ENCODE data around the gene ZSCAN10.

ZSCAN10 gene

GRCh38 chr16:3101841-3102470 lies 2.9 kb upstream of the ZSCAN10 start:
- no peak for DNase-seq

GRCh38 chr16:3101018-3101840 lies 2.1 kb upstream of the ZSCAN10 start:
- DNase-seq = no peak

- DNase-seq = peak; percentile 31
Observed at GRCh38 chr16:3099732-3100499, 822 bp upstream of the ZSCAN10 start.

- DNase-seq = no peak
Observed at GRCh38 chr16:3099395-3099731, 269 bp upstream of the ZSCAN10 start.

- no peak for DNase-seq
Observed at GRCh38 chr16:3097266-3097665, 1.8 kb downstream of the ZSCAN10 start.

- DNase-seq = no peak
Observed at GRCh38 chr16:3096362-3096761, 2.7 kb downstream of the ZSCAN10 start.

GRCh38 chr16:3095869-3096268 lies 3.2 kb downstream of the ZSCAN10 start:
- no peak for DNase-seq

GRCh38 chr16:3094289-3095027 lies 4.6 kb downstream of the ZSCAN10 start:
- DNase-seq = peak; percentile 19

- no peak for DNase-seq
Observed at GRCh38 chr16:3092501-3092941, 6.6 kb downstream of the ZSCAN10 start.

- DNase-seq = no peak
Observed at GRCh38 chr16:3091551-3091950, 7.5 kb downstream of the ZSCAN10 start.

- peak; percentile 29 for DNase-seq
Observed at GRCh38 chr16:3089717-3090592, 9.1 kb downstream of the ZSCAN10 start.

GRCh38 chr16:3088925-3089716 lies 10.0 kb downstream of the ZSCAN10 start:
- no peak for DNase-seq

GRCh38 chr16:3088450-3088849 lies 10.6 kb downstream of the ZSCAN10 start:
- no peak for DNase-seq

GRCh38 chr16:3087243-3088235 lies 11.6 kb downstream of the ZSCAN10 start:
- no peak for DNase-seq

GRCh38 chr16:3086596-3087242 lies 12.4 kb downstream of the ZSCAN10 start:
- no peak for DNase-seq

- DNase-seq = no peak
Observed at GRCh38 chr16:3085868-3086595, 13.1 kb downstream of the ZSCAN10 start.

GRCh38 chr16:3084969-3085670 lies 14.0 kb downstream of the ZSCAN10 start:
- no peak for DNase-seq

- DNase-seq = no peak
Observed at GRCh38 chr16:3084491-3084890, 14.6 kb downstream of the ZSCAN10 start.

All from NCI-H510A treated with DMSO at 0.1 percent for 48 hours (cell line).